Smooth muscle cell (in vitro differentiated cells): ENCODE measurements around the gene MYCBPAP. TPM values are rescaled to one million over a fixed set of nuclear protein-coding genes. Genes with fewer than 3 reads are reported as not detected.

Experiments
- DNase-seq: peaks from one replicate; lab custom pipeline; 2025; ENCODE audit not compliant: unreplicated experiment; lab: John Stamatoyannopoulos, UW
- H2AFZ ChIP-seq: fragments of 200-600 bp; sonication (generic); 2 replicates; pipeline ENCODE4 v1.6.0; 2016; ENCODE audit warnings: antibody characterized with exemption, low read depth, mild to moderate bottlenecking
- H3F3A ChIP-seq: fragments of 200-600 bp; sonication (generic); 2 replicates; pipeline ENCODE4 v1.6.0; 2017; ENCODE audit warnings: antibody characterized with exemption, low read depth
- H3K27ac ChIP-seq: fragments of 200-600 bp; sonication (generic); 2 replicates; pipeline ENCODE4 v1.5.1; 2016; ENCODE audit warnings: low read depth, mild to moderate bottlenecking
- H3K27me3 ChIP-seq: fragments of 200-600 bp; sonication (generic); 2 replicates; pipeline ENCODE4 v1.6.1; 2016; ENCODE audit warnings: low read depth, mild to moderate bottlenecking
- H3K36me3 ChIP-seq: fragments of 200-600 bp; sonication (generic); 2 replicates; pipeline ENCODE4 v1.5.1; 2016; ENCODE audit warnings: low read depth
- H3K4me1 ChIP-seq: fragments of 200-600 bp; sonication (generic); 2 replicates; pipeline ENCODE4 v1.5.1; 2016; ENCODE audit warnings: low read depth
- H3K4me2 ChIP-seq: fragments of 200-600 bp; sonication (generic); 2 replicates; pipeline ENCODE4 v1.6.0; 2016; ENCODE audit warnings: mild to moderate bottlenecking
- H3K4me3 ChIP-seq: fragments of 200-600 bp; sonication (generic); 2 replicates; pipeline ENCODE4 v1.5.1; 2016; ENCODE audit warnings: mild to moderate bottlenecking
- H3K79me2 ChIP-seq: fragments of 200-600 bp; sonication (generic); 2 replicates; pipeline ENCODE4 v1.6.0; 2016; ENCODE audit warnings: low read depth, mild to moderate bottlenecking
- H3K9ac ChIP-seq: fragments of 200-600 bp; sonication (generic); 2 replicates; pipeline ENCODE4 v1.6.0; 2016; ENCODE audit warnings: low read depth
- H3K9me3 ChIP-seq: fragments of 200-600 bp; sonication (generic); replicated peaks from 2 replicates; pipeline ENCODE4 v1.5.1; 2016; ENCODE audit warnings: low read depth
- H4K20me1 ChIP-seq: fragments of 200-600 bp; sonication (generic); 2 replicates; pipeline ENCODE4 v1.6.0; 2016; ENCODE audit warnings: low read depth
- CTCF ChIP-seq: fragments of 200-600 bp; sonication (generic); IDR thresholded peaks from 2 replicates; pipeline ENCODE4 v1.5.1; 2017; ENCODE audit warnings: borderline replicate concordance, mild to moderate bottlenecking, antibody characterized with exemption; ENCODE audit not compliant: insufficient read depth, poor library complexity, severe bottlenecking
- WGBS: methylation state at CpG from one replicate; pipeline ENCODE4 v1.1.7; 2016; ENCODE audit warnings: low lambda C conversion rate; 5-methylcytosine and 5-hydroxymethylcytosine counted together
- polyA plus RNA-seq: library from polyadenylated mRNA; unstranded; fragments of >200 nt; fragmentation: Nextera tagmentation; extraction: Ambion mirVana; gene quantifications from 2 replicates; pipeline ENCODE4 v1.2.1, GENCODE V29; 2016
- total RNA-seq: library from RNA; depleted of rRNA; stranded (reverse); fragments of >200 nt; gene quantifications from 2 replicates; pipeline ENCODE4 v1.2.3, GENCODE V29; 2014

Gene MYCBPAP
- total and polyA plus RNA-seq, 2 experiments from 2014 or later: 0.90 to 0.97 TPM

- WGBS: 72% methylated on average over 8 of the region's 8 CpGs
Observed at GRCh38 chr17:50495918-50496317, 12.3 kb upstream of the MYCBPAP start.

GRCh38 chr17:50498021-50498874, 10.0 kb upstream of the MYCBPAP start:
- Histone ChIP-seq H3F3A (peaks cover 8% of the 10 kb centered on the region), H3K27ac (peak overlapping the region; percentile 31), H3K4me3 (no peak overlapping the region), H3K9me3 (no peaks in the 10 kb centered on the region), H3K36me3 (no peaks in the 10 kb centered on the region), H3K4me2 (no peak overlapping the region), H3K4me1 (peaks cover 15% of the 10 kb centered on the region), H3K27me3 (no peaks in the 10 kb centered on the region), H2AFZ (no peak overlapping the region), H3K9ac (no peak overlapping the region), H4K20me1 (no peaks in the 10 kb centered on the region), H3K79me2 (no peaks in the 10 kb centered on the region)
- TF ChIP-seq CTCF: no peak
- no peak for DNase-seq
- 65% methylated on average over 7 of the region's 7 CpGs for WGBS

More at GRCh38 chr17:50495918-50496317, 12.3 kb upstream of the MYCBPAP start:
- no peak overlapping the region for H3K9ac ChIP-seq
- peaks cover 4% of the 10 kb centered on the region for H3K4me1 ChIP-seq
- H2AFZ ChIP-seq: no peak overlapping the region
- no peaks in the 10 kb centered on the region for H4K20me1 ChIP-seq
- H3K27me3 ChIP-seq: no peaks in the 10 kb centered on the region
- H3K79me2 ChIP-seq: no peaks in the 10 kb centered on the region
- no peak for DNase-seq
- TF ChIP-seq CTCF: no peak
- peaks cover 3% of the 10 kb centered on the region for H3F3A ChIP-seq
- H3K27ac ChIP-seq: no peak overlapping the region
- no peak overlapping the region for H3K4me3 ChIP-seq
- no peaks in the 10 kb centered on the region for H3K9me3 ChIP-seq
- H3K36me3 ChIP-seq: no peaks in the 10 kb centered on the region
- H3K4me2 ChIP-seq: no peak overlapping the region

GRCh38 chr17:50499270-50499669, 9.0 kb upstream of the MYCBPAP start:
- Histone ChIP-seq H4K20me1 (no peaks in the 10 kb centered on the region), H3K9ac (no peak overlapping the region), H2AFZ (no peak overlapping the region), H3K4me1 (peaks cover 25% of the 10 kb centered on the region), H3K79me2 (no peaks in the 10 kb centered on the region), H3K4me2 (no peak overlapping the region), H3F3A (peaks cover 8% of the 10 kb centered on the region), H3K4me3 (no peak overlapping the region), H3K27me3 (no peaks in the 10 kb centered on the region), H3K27ac (peak overlapping the region; percentile 69), H3K36me3 (no peaks in the 10 kb centered on the region), H3K9me3 (no peaks in the 10 kb centered on the region)
- TF ChIP-seq CTCF: no peak
- no peak for DNase-seq

DNA sequence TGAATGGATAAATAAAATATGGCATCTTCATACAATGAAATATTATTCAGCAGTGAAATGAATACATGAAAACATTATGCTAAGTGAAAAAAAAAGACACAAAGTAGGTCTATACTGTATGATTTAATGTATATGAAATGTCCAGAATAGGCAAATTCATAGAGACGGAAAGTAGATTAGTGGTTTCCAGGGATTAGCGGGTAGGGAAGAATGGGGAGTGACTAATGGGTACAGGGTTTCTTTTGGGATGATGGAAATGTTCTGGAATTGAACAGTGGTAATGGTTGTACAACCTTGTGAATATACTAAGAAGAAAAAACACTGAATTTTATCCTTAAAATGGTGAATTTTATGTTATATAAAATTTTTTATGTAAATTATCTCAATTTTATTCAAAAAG, 8.5 kb upstream of the MYCBPAP start:
- Histone ChIP-seq H3K79me2 (no peaks in the 10 kb centered on the region), H3K9ac (no peak overlapping the region), H3K4me2 (peak overlapping the region; percentile 35), H3K9me3 (no peaks in the 10 kb centered on the region), H3K4me3 (no peak overlapping the region), H2AFZ (no peak overlapping the region), H3K4me1 (peaks cover 25% of the 10 kb centered on the region), H3K27ac (peak overlapping the region; percentile 79), H4K20me1 (no peaks in the 10 kb centered on the region), H3K27me3 (no peaks in the 10 kb centered on the region), H3K36me3 (no peaks in the 10 kb centered on the region), H3F3A (peaks cover 8% of the 10 kb centered on the region)
- TF ChIP-seq CTCF: no peak
- WGBS: 27% methylated on average over 2 of the region's 2 CpGs
- no peak for DNase-seq
